GM12878 (cell line): ENCODE measurements around the gene PHAF1. TPM values are rescaled to one million over a fixed set of nuclear protein-coding genes. Genes with fewer than 3 reads are reported as not detected.

Experiments
- ATAC-seq: fragments of 200-7000 bp; cut with Tn5 transposase; 3 replicates; pipeline ENCODE4 v1.9.1; 2020; ENCODE audit warnings: mild to moderate bottlenecking, moderate library complexity
- Bru-seq: library from RNA; stranded (reverse); fragments of 400-500 nt; gene quantifications from one replicate; lab custom pipeline; 2021; lab: Mats Ljungman, UMichigan
- BruChase-seq, 2 experiments: library from RNA; stranded (reverse); fragments of 400-500 nt; gene quantifications; one replicate each; lab custom pipeline; 2021; lab: Mats Ljungman, UMichigan
- BruUV-seq: library from RNA; stranded (reverse); fragments of 400-500 nt; replicated peaks from 2 replicates; lab custom pipeline; 2021; lab: Mats Ljungman, UMichigan
- CTCF ChIA-PET: fragments of 300-600 bp; sonication (Branson Sonifier 250); formaldehyde crosslinking; extraction: SDS; loops from one replicate; lab custom pipeline; 2021; ENCODE audit warnings: inconsistent platforms; lab: Yijun Ruan, JAX
- POLR2A ChIA-PET: fragments of 350-600 bp; formaldehyde crosslinking; extraction: SDS; loops from one replicate; lab custom pipeline; 2021; ENCODE audit warnings: inconsistent platforms; lab: Charles Lee
- RAD21 ChIA-PET: fragments of 300-600 bp; sonication (Branson Sonifier 250); formaldehyde crosslinking; loops from one replicate; lab custom pipeline; 2023; ENCODE audit warnings: antibody characterized with exemption; ENCODE audit not compliant: unreplicated experiment; lab: Charles Lee
- SMC1A ChIA-PET: fragments of 300-600 bp; sonication (Branson Sonifier 250); formaldehyde crosslinking; loops from one replicate; lab custom pipeline; 2023; ENCODE audit not compliant: unreplicated experiment, uncharacterized antibody; lab: Charles Lee
- DNase-seq: peaks from one replicate; pipeline ENCODE4 v3.0.0-alpha.2; 2011; ENCODE audit warnings: low read depth, low spot score
- FAIRE-seq: peaks from 3 replicates; lab custom pipeline; 2011; peaks lifted over from hg19 to GRCh38; lab: Jason Lieb, UNC
- H2AFZ ChIP-seq: 2 replicates; pipeline ENCODE4 v1.6.0; 2011; ENCODE audit warnings: low read depth, low read length, control low read depth; ENCODE audit not compliant: control insufficient read depth
- H3K27ac ChIP-seq: 2 replicates; pipeline ENCODE4 v1.5.1; 2011; ENCODE audit warnings: control low read depth; ENCODE audit not compliant: control insufficient read depth, insufficient read depth
- H3K27me3 ChIP-seq, 2 experiments: replicated peaks in 1 of 2; 2 replicates each; pipeline versions ENCODE4 v1.6.0 to v1.6.1; 2011; ENCODE audit warnings: low read length in 1 of 2; ENCODE audit not compliant: control insufficient read depth in 2 of 2, insufficient read depth in 2 of 2
- H3K36me3 ChIP-seq, 2 experiments: 2 replicates each; pipeline ENCODE4 v1.5.1; 2011; ENCODE audit warnings: low read length in 1 of 2; ENCODE audit not compliant: control insufficient read depth in 2 of 2, insufficient read depth in 2 of 2
- H3K4me1 ChIP-seq: 2 replicates; pipeline ENCODE4 v1.6.1; 2011; ENCODE audit warnings: mild to moderate bottlenecking, low read length, moderate library complexity, mixed read lengths; ENCODE audit not compliant: control insufficient read depth, insufficient read depth
- H3K4me2 ChIP-seq: 2 replicates; pipeline ENCODE4 v1.6.0; 2011; ENCODE audit warnings: control low read depth; ENCODE audit not compliant: control insufficient read depth, insufficient read depth
- H3K4me3 ChIP-seq: fragments of 200-600 bp; sonication (generic); 2 replicates; pipeline ENCODE4 v1.5.1; 2016
- H3K79me2 ChIP-seq: 2 replicates; pipeline ENCODE4 v1.6.0; 2011; ENCODE audit warnings: low read length; ENCODE audit not compliant: control insufficient read depth, insufficient read depth
- H3K9ac ChIP-seq: 2 replicates; pipeline ENCODE4 v1.8.0; 2011; ENCODE audit warnings: low read length, control low read depth, mixed read lengths; ENCODE audit not compliant: control insufficient read depth, insufficient read depth
- H3K9me3 ChIP-seq: replicated peaks from 3 replicates; pipeline ENCODE4 v1.5.1; 2011; ENCODE audit warnings: mild to moderate bottlenecking, low read length; ENCODE audit not compliant: control insufficient read depth, insufficient read depth
- H4K20me1 ChIP-seq: 2 replicates; pipeline ENCODE4 v1.6.0; 2011; ENCODE audit not compliant: control insufficient read depth, insufficient read depth
- CUX1 ChIP-seq: IDR thresholded peaks from 2 replicates; pipeline ENCODE4 v1.6.1; 2012; ENCODE audit warnings: improper control_type of control experiment, low read depth, low read length; ENCODE audit not compliant: insufficient replicate concordance
- ELK1 ChIP-seq: IDR thresholded peaks from 2 replicates; pipeline ENCODE4 v1.6.1; 2012; ENCODE audit warnings: low read depth, low read length, improper control_type of control experiment
- IKZF1 ChIP-seq: fragments of 450-650 bp; conservative IDR thresholded peaks from 2 replicates; pipeline ENCODE4 v1.6.1; 2017; ENCODE audit warnings: antibody characterized with exemption, mild to moderate bottlenecking
- IRF3 ChIP-seq: fragments of 450-650 bp; IDR thresholded peaks from 2 replicates; pipeline ENCODE4 v1.6.1; 2014; ENCODE audit warnings: mild to moderate bottlenecking
- LARP7 ChIP-seq: fragments of 450-650 bp; IDR thresholded peaks from 2 replicates; pipeline ENCODE4 v1.6.1; 2017; ENCODE audit warnings: mild to moderate bottlenecking
- PBX3 ChIP-seq: IDR thresholded peaks from 2 replicates; pipeline ENCODE4 v1.6.1; 2011; ENCODE audit warnings: mild to moderate bottlenecking, low read depth, low read length, moderate library complexity; ENCODE audit not compliant: insufficient replicate concordance
- SMAD5 ChIP-seq: IDR thresholded peaks from 2 replicates; pipeline ENCODE4 v1.6.1; 2016; ENCODE audit warnings: antibody characterized with exemption, low read depth
- TBL1XR1 ChIP-seq: IDR thresholded peaks from 2 replicates; pipeline ENCODE4 v1.6.1; 2012; ENCODE audit warnings: low read depth, low read length, improper control_type of control experiment
- WGBS: methylation state at CpG from one replicate; pipeline ENCODE4 v1.1.6; 2016; ENCODE audit warnings: low lambda C conversion rate; ENCODE audit not compliant: insufficient replicate concordance, insufficient coverage; ENCODE audit errors: missing lambda C conversion rate; 5-methylcytosine and 5-hydroxymethylcytosine counted together
- in situ Hi-C: fragments of 300-500 bp; cut with MboI; formaldehyde crosslinking; loops from 9 replicates; pipeline ENCODE4 v1.14.3; 2018; ENCODE audit warnings: mixed read lengths
- intact Hi-C: fragments of 100-400 bp; cut with micrococcal nuclease; formaldehyde crosslinking; loops from one replicate; pipeline ENCODE4 v1.14.2; 2022; ENCODE audit not compliant: unreplicated experiment
- long read RNA-seq, 2 experiments: library from polyadenylated mRNA; unstranded; transcript quantifications; one replicate each; pipeline ENCODE4 v2.0.0, GENCODE V29; 2019 to 2020
- polyA minus RNA-seq, 3 experiments: library from RNA; depleted of rRNA, polyadenylated mRNA; stranded (reverse); fragments of >200 nt; gene quantifications; 2 replicates each; pipeline ENCODE4 v1.2.3, GENCODE V29; 2011
- polyA plus RNA-seq, 11 experiments: library from polyadenylated mRNA; depleted of rRNA in 4 of 11; unstranded in 6 of 11; stranded (reverse) in 5 of 11; fragments of >200 nt; fragmentation: Nextera tagmentation in 4 of 11; fragmentation: Illumina TruSeq in 1 of 11; extraction: Ambion mirVana in 4 of 11; extraction: Trizol in 1 of 11; gene quantifications; 1 replicate in 1 of 11; 2 replicates in 10 of 11; pipeline versions ENCODE4 v1.2.1 to v1.2.3, GENCODE V29; 2011 to 2016; ENCODE audit warnings: inconsistent platforms in 2 of 11, missing spikeins in 2 of 11, low read depth in 1 of 11
- total RNA-seq, 4 experiments: library from RNA; depleted of rRNA in 3 of 4; stranded (reverse); fragments of >200 nt in 3 of 4; fragmentation: Illumina TruSeq in 1 of 4; extraction: Trizol in 1 of 4; gene quantifications; 2 replicates each; pipeline versions ENCODE4 v1.2.1 to v1.2.3, GENCODE V29; 2013 to 2021

The PHAF1 gene
- total RNA-seq (2013; cell fraction: nucleolus; rRNA removed), result 63.5 and 64.7 TPM in 2 replicates
- total RNA-seq (2014; rRNA removed) (16.8 and 17.5 TPM in 2 replicates), total RNA-seq (2014; rRNA removed; fragmentation: Illumina TruSeq; extraction: Trizol) (10.2 and 10.5 TPM in 2 replicates), total RNA-seq (2021) (9.8 and 11.0 TPM in 2 replicates), polyA plus RNA-seq (2011; rRNA removed) (14.0 and 20.9 TPM in 2 replicates), polyA plus RNA-seq (2014; fragmentation: Illumina TruSeq; extraction: Trizol) (10.6 and 14.1 TPM in 2 replicates), polyA plus RNA-seq (2014; fragmentation: Nextera tagmentation; extraction: Ambion mirVana) (1 to 10 TPM; 4.5 to 6.1 TPM), polyA plus RNA-seq (2014; rRNA removed) (13.0 and 17.3 TPM in 2 replicates), polyA plus RNA-seq (2016; fragmentation: Nextera tagmentation; extraction: Ambion mirVana) (10 to 100 TPM; 15.8 to 16.9 TPM), polyA minus RNA-seq (2011; rRNA and poly(A)+ RNA removed) (19.5 and 36.8 TPM in 2 replicates), Bru-seq, nascent RNA (percentile 61 among the genes with signal in this experiment), BruChase-seq, experiment 1, labeled RNA remaining after a 6-hour chase (percentile 65 among the genes with signal in this experiment), BruChase-seq, experiment 2, labeled RNA remaining after a 2-hour chase (percentile 69 among the genes with signal in this experiment)
- polyA plus RNA-seq (2011; ENCODE audit: low read depth), result 5.7 TPM
- polyA plus RNA-seq (2011; cell fraction: cytosol; rRNA removed), result 16.7 and 20.1 TPM in 2 replicates
- polyA plus RNA-seq (2011; cell fraction: nucleus; rRNA removed), result 31.2 and 38.9 TPM in 2 replicates
- 7.8 and 8.9 TPM in 2 replicates for polyA plus RNA-seq (2012)
- 6.1 and 8.6 TPM in 2 replicates for polyA minus RNA-seq (2011; cell fraction: cytosol; rRNA and poly(A)+ RNA removed)
- 19.0 and 24.4 TPM in 2 replicates for polyA minus RNA-seq (2011; cell fraction: nucleus; rRNA and poly(A)+ RNA removed)
- long read RNA-seq, experiment 1, transcript C16orf70-208 (17 exons, 1,353 nt), result major isoform, 6 of 13 reads
- long read RNA-seq, experiment 1, partial matches to known transcripts, result 0 of 13 reads
- long read RNA-seq, experiment 1, other reads (novel, unspliced or antisense), result 4 of 13 reads
- long read RNA-seq, experiment 2, transcript C16orf70-208 (17 exons, 1,353 nt), result major isoform, 6 of 14 reads
- long read RNA-seq, experiment 2, partial matches to known transcripts, result 3 of 14 reads
- long read RNA-seq, experiment 2, other reads (novel, unspliced or antisense), result 5 of 14 reads

- no TSS peak for BruUV-seq
- Histone ChIP-seq H3K36me3 (no peaks in the 10 kb centered on the region; a peak in 1 of 4 replicates), H4K20me1 (no peaks in the 10 kb centered on the region), H3K4me3 (peak within 1 kb of the TSS; percentile 95), H3K9ac (peak within 1 kb of the TSS; percentile 69), H2AFZ (peak within 1 kb of the TSS; percentile 93), H3K79me2 (peaks cover 22% of the 10 kb centered on the region), H3K4me2 (peak within 1 kb of the TSS; percentile 97), H3K27me3 (no peaks in the 10 kb centered on the region), H3K4me1 (peaks cover 17% of the 10 kb centered on the region), H3K9me3 (no peaks in the 10 kb centered on the region), H3K27ac (peak within 1 kb of the TSS; percentile 13; the same call in 1 of the 2 replicates)
- 1% methylated on average over 60 of the region's 63 CpGs for WGBS
- intact Hi-C loops, result no loop called here
- ATAC-seq (peak; percentile 95), FAIRE-seq (peak; percentile 84), DNase-seq (peak; percentile 76)
- CTCF ChIA-PET, result interaction anchor here (0.6 to 3.1 kb wide), 4 partner anchors 8 to 92 kb away, joined by 3 to 12 read pairs (median 5); no protein-coding TSS in a partner anchor
- SMC1A ChIA-PET, result interaction anchor here (0.7 to 1.2 kb wide), 5 partner anchors 9 to 83 kb away, joined by 3 to 5 read pairs (median 4); no protein-coding TSS in a partner anchor
- RAD21 ChIA-PET, result interaction anchor here (1.9 kb wide), 1 partner anchor 46 kb away, joined by 5 read pairs; no protein-coding TSS in a partner anchor
- in situ Hi-C loops, result no loop called here
- POLR2A ChIA-PET, result interaction anchor here (0.6 to 1.4 kb wide), 2 partner anchors 50 to 99 kb away, joined by 4 to 5 read pairs; partner anchors contain the start of genes FBXL8 and TRADD
- TF ChIP-seq CUX1 (no peak), TBL1XR1 (no peak), PBX3 (no peak), ELK1 (no peak), SMAD5 (no peak), IKZF1 (peak; percentile 51), IRF3 (no peak), LARP7 (0 out of 2 replicates have a peak, but pooled peaks have one; percentile 33)
These were observed at the start of gene PHAF1 for GRCh38 chr16:67109407-67110135. Gene PHAF1 (plus strand): TSS chr16:67109941. CDS start chr16:67110176, 235 bp downstream.
